Measurements from ENCODE around the gene C2CD5. TPM values are rescaled to one million over a fixed set of nuclear protein-coding genes. Genes with fewer than 3 reads are reported as not detected.

Gene C2CD5
- total RNA-seq, 1 experiment from 2014 or later, result 21.4 TPM

DNA sequence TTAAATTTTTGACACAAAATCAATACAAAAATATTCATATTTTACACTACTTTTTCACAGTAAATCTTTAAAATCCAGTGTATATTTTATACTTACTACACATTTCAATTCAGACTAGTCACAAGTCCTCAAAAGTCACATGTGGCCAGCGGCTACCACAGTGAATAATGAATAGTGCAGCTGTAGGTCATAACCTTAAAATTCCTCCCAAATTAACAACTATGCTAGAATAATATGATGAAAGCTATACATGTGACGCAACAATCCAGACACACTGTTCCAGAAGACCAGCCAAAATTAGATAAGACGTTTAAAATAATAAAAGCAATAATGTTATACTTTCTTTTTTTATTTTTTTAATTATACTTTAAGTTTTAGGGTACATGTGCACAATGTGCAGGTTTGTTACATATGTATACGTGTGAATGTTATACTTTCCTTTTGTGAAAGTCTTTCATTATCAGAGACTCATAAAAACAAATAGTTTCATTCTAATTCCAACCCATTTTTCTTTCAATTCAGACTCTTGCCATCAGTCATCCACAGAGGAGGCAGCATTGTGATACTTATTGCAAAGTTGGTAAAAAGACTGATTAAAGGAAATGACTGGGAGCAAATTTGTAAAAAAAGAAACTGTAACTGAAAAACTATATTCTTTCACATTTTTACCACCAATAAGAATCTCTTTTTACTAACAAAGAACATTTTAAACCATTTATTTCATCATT lies 67.0 kb downstream of the C2CD5 start:
- intact Hi-C loops (cut with micrococcal nuclease), result no loop called here
- BruUV-seq (replicated peaks), result no TSS peak
- TF ChIP-seq, protein P1, sequence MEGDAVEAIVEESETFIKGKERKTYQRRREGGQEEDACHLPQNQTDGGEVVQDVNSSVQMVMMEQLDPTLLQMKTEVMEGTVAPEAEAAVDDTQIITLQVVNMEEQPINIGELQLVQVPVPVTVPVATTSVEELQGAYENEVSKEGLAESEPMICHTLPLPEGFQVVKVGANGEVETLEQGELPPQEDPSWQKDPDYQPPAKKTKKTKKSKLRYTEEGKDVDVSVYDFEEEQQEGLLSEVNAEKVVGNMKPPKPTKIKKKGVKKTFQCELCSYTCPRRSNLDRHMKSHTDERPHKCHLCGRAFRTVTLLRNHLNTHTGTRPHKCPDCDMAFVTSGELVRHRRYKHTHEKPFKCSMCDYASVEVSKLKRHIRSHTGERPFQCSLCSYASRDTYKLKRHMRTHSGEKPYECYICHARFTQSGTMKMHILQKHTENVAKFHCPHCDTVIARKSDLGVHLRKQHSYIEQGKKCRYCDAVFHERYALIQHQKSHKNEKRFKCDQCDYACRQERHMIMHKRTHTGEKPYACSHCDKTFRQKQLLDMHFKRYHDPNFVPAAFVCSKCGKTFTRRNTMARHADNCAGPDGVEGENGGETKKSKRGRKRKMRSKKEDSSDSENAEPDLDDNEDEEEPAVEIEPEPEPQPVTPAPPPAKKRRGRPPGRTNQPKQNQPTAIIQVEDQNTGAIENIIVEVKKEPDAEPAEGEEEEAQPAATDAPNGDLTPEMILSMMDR (IDR thresholded peaks at IDR 0.05; ENCODE audit: unreplicated experiment), result no peak
- H3K27ac Mint-ChIP-seq (ENCODE audit: low read depth, unreplicated experiment), result peak overlapping the region; percentile 1
- H3K4me3 Mint-ChIP-seq (ENCODE audit: unreplicated experiment), result peak overlapping the region; percentile 13
- peaks cover 16% of the 10 kb centered on the region for H3K36me3 Mint-ChIP-seq (ENCODE audit: insufficient read depth, unreplicated experiment)
- no peaks in the 10 kb centered on the region for H3K27me3 Mint-ChIP-seq (ENCODE audit: insufficient read depth, unreplicated experiment)
- POLR2A ChIA-PET, result interaction anchor here (0.6 to 1.6 kb wide), 2 partner anchors 19 to 32 kb away, joined by 3 read pairs; no protein-coding TSS in a partner anchor
- DNase-seq (ENCODE audit: unreplicated experiment), result peak; percentile 55
- no peaks in the 10 kb centered on the region for H3K9me3 Mint-ChIP-seq (ENCODE audit: unreplicated experiment)
- peaks cover 18% of the 10 kb centered on the region for H3K4me1 Mint-ChIP-seq (ENCODE audit: insufficient read depth, unreplicated experiment)
- CTCF ChIA-PET, result interaction anchor here (0.6 to 1.6 kb wide), 4 partner anchors 14 to 191 kb away, joined by 3 to 5 read pairs (median 3); no protein-coding TSS in a partner anchor

DNA sequence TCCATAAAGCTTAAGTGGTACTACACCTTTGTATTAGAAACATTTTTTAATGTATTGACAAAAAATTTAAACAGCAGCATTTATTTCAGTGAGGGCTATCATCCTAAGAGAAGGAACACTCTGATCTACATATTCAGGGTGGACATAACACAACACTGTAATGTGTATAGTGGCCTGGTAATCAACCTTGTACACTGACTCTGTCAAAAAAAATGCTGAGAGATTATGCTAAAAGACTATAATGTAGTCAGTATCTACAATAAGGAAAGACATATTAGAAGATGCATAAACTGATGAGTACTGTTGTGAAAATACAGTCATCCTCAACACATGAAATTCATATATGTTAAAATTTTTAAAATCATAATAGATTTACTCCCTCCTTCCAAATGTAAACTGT lies 68.2 kb downstream of the C2CD5 start:
- CTCF ChIA-PET, result interaction anchor here (1.0 kb wide), 1 partner anchor 15 kb away, joined by 3 read pairs; no protein-coding TSS in a partner anchor
- no peak overlapping the region for H3K4me3 Mint-ChIP-seq (ENCODE audit: unreplicated experiment)

DNA sequence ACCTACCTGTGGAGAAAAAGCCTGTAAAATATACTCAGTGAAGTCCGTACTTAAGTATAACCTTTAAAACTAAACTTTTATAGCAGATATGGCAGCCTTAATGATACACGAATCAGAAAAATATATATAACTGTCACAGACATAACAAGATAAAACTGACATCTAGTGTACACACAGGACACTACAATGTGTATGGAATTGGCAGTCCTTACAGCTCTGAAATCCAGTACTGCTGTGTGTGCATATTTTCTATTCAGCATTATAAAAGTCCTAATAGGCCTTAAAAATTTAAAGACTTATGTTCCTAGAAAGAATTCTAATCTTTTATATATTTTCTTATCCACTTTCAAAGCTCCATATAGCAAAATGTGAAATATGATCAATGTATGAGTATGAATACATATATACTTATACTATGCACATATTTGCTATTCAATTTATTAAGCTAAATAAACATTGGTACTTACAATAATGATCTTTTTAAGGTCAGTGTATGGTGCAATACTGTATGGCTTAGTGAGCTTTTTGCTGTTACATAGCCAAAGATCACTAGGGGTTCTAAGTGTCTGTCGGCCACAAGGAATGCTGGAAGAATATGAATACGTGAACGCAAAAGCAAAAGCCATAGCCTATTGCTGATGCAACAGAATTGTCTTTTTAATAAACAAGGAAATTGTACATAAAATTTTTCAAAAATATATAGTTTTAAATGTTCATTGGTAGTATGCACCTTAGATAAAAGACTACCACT lies 69.2 kb downstream of the C2CD5 start:
- Mint-ChIP-seq H3K4me3 (ENCODE audit: unreplicated experiment) (no peak overlapping the region), H3K27me3 (ENCODE audit: insufficient read depth, unreplicated experiment) (no peaks in the 10 kb centered on the region), H3K36me3 (ENCODE audit: insufficient read depth, unreplicated experiment) (peaks cover 14% of the 10 kb centered on the region), H3K4me1 (ENCODE audit: insufficient read depth, unreplicated experiment) (peaks cover 15% of the 10 kb centered on the region), H3K27ac (ENCODE audit: low read depth, unreplicated experiment) (no peak overlapping the region), H3K9me3 (ENCODE audit: unreplicated experiment) (no peaks in the 10 kb centered on the region)
- TF ChIP-seq, protein P1 (IDR thresholded peaks at IDR 0.05; ENCODE audit: unreplicated experiment), result no peak
- DNase-seq (ENCODE audit: unreplicated experiment), result no peak
- intact Hi-C loops (cut with micrococcal nuclease), result no loop called here
- BruUV-seq (replicated peaks), result no TSS peak
- POLR2A ChIA-PET, result interaction anchor here (0.5 to 1.0 kb wide), 3 partner anchors 16 to 432 kb away, joined by 3 read pairs; no protein-coding TSS in a partner anchor
- CTCF ChIA-PET, result interaction anchor here (0.6 to 5.4 kb wide), 3 partner anchors 15 to 154 kb away, joined by 3 to 43 read pairs (median 3); no protein-coding TSS in a partner anchor

More for the DNA sequence above, 68.2 kb downstream of the C2CD5 start:
- DNase-seq (ENCODE audit: unreplicated experiment), result no peak
- TF ChIP-seq, protein P1 (IDR thresholded peaks at IDR 0.05; ENCODE audit: unreplicated experiment), result no peak
- POLR2A ChIA-PET, result no interaction called here
- Mint-ChIP-seq H3K27me3 (ENCODE audit: insufficient read depth, unreplicated experiment) (no peaks in the 10 kb centered on the region), H3K9me3 (ENCODE audit: unreplicated experiment) (no peaks in the 10 kb centered on the region), H3K4me1 (ENCODE audit: insufficient read depth, unreplicated experiment) (peaks cover 18% of the 10 kb centered on the region), H3K27ac (ENCODE audit: low read depth, unreplicated experiment) (no peak overlapping the region), H3K36me3 (ENCODE audit: insufficient read depth, unreplicated experiment) (peaks cover 8% of the 10 kb centered on the region)
- BruUV-seq (replicated peaks), result no TSS peak
- intact Hi-C loops (cut with micrococcal nuclease), result no loop called here

DNA sequence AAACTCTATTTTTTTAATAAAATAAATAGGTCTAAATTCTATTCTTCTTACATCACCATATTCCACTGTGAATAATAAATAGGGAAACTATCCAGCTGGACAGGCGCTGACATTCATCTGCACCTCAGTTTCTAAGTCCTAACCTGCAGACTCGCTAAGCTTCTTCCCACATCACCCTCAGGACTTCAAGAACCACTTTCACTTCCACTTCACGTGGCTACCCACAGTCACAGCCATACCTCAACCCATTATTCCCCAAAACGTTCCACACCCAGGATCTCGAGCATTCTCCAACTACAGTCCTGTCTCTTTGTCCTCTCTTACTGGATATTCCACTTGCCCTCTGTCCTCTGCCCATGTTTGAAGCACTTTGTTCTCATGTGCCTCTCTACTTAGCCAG lies 71.1 kb downstream of the C2CD5 start:
- TF ChIP-seq, protein P1 (IDR thresholded peaks at IDR 0.05; ENCODE audit: unreplicated experiment), result no peak
- no TSS peak for BruUV-seq (replicated peaks)
- Mint-ChIP-seq H3K4me1 (ENCODE audit: insufficient read depth, unreplicated experiment) (peaks cover 13% of the 10 kb centered on the region), H3K27ac (ENCODE audit: low read depth, unreplicated experiment) (no peak overlapping the region), H3K36me3 (ENCODE audit: insufficient read depth, unreplicated experiment) (peaks cover 21% of the 10 kb centered on the region), H3K9me3 (ENCODE audit: unreplicated experiment) (no peaks in the 10 kb centered on the region), H3K4me3 (ENCODE audit: unreplicated experiment) (no peak overlapping the region), H3K27me3 (ENCODE audit: insufficient read depth, unreplicated experiment) (no peaks in the 10 kb centered on the region)
- intact Hi-C loops (cut with micrococcal nuclease), result no loop called here
- ChIA-PET POLR2A (no interaction called here), CTCF (interaction anchor here (5.4 kb wide), 1 partner anchor 13 kb away, joined by 43 read pairs; no protein-coding TSS in a partner anchor)
- DNase-seq (ENCODE audit: unreplicated experiment), result no peak

All from MCF 10A (cell line).